Non-pigmented ciliary epithelial cell (primary cell): ENCODE data around the gene CEBPB.

Experiments
- DNase-seq: peaks from one replicate; pipeline ENCODE4 v3.0.0-alpha.2; 2010; ENCODE audit warnings: low read depth

CEBPB gene

DNA sequence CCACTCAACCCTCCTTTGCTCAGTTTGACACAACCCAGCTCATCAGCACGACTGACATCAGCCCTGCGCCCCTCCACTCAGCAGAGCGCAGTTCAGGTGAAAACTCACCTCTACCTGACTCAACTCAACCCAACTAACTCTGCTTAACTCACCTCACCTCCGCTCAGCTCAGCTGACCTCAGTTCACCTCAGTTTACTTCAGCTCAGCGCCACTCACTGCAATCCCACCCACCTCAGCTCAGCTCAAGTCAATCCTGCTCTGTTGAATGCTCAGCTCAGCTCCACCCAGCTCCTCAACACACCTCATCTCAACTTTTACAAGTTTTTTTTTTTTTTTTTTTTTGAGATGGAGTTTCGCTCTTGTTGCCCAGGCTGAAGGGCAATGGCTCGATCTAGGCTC is 39.6 kb downstream of the CEBPB start:
- DNase-seq, result no peak

DNA sequence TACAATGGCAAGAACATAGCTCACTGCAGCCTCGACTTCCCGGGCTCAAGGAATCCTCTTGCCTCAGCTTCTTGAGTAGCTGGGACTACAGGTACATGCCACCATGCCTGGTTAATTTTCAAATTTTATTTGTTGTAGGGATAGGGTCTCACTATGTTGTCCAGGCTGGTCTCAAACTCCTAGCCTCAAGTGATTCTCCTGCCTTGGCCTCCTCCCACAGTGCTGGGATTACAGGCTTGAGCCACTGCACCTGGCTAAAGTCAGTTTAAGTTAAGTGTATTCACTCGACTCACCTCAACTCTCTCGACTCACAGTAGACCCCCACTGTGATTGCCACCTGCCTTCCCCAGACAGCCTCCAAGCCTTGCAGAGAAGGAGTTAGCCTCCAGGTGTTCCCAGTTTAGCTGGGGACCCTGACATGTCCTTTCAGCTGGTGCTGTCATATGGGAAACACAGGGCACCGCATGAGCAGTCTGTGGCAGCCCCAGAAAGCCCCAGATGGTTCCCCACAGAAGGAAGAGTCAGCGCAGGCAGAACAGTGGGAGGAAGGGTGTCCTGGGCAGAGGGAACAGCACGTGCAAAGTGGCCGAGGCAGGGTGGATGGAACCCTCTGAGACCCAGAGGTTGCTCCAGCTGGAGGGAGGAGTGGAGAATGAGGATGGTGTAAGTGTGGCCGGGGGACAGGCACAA is 40.4 kb downstream of the CEBPB start:
- no peak for DNase-seq

DNA sequence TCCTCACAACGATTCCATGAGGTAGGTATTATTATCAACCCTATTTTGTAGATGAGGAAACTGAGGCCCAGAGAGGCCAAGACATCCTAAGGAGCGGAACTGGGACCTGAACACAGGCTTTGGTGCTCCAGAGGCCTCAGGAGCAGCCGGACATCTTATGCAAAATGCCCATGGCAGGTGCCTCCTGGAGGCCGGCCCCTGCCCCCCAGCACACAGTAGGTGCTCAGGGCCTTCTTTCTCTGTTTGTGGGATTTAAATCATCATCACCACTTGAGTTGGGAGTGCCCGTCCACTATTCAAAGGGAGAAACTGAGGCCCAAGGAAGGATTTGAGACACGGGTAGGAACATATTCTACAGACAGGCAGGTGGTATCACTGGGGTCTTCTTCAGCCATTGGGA is 41.2 kb downstream of the CEBPB start:
- no peak for DNase-seq

DNA sequence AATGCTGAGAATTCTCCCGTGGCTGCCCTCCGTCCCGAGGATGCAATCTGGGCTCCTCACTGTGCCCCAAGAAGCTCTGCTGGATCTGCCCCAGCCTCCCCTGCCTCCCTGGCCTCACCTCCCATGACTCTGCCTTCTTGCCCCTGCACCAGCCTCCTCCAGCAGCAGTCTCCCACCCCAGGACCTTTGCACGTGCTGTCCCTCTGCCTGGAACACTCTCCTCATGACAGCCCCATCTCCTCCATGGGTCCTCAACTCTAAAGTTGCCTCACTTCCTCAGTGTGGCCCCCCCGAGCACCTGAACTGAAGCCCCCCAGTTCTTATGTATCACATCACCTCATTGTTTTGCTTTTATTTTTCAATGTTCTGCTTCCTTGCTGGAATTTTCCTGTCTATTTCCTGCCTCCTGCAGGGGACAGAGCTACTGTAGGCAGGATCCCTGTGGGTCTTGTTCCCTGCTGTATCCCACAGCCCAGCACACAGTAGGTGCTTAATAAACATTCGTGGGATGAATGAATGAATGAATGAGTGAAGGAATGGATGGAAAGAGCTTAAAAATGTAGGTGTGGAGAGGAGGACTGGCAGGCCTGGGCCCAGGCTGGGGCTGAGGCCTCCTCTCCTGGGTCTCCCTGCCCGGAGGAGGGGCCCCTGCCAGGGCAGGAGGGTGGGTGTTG is 42.2 kb downstream of the CEBPB start:
- no peak for DNase-seq

DNA sequence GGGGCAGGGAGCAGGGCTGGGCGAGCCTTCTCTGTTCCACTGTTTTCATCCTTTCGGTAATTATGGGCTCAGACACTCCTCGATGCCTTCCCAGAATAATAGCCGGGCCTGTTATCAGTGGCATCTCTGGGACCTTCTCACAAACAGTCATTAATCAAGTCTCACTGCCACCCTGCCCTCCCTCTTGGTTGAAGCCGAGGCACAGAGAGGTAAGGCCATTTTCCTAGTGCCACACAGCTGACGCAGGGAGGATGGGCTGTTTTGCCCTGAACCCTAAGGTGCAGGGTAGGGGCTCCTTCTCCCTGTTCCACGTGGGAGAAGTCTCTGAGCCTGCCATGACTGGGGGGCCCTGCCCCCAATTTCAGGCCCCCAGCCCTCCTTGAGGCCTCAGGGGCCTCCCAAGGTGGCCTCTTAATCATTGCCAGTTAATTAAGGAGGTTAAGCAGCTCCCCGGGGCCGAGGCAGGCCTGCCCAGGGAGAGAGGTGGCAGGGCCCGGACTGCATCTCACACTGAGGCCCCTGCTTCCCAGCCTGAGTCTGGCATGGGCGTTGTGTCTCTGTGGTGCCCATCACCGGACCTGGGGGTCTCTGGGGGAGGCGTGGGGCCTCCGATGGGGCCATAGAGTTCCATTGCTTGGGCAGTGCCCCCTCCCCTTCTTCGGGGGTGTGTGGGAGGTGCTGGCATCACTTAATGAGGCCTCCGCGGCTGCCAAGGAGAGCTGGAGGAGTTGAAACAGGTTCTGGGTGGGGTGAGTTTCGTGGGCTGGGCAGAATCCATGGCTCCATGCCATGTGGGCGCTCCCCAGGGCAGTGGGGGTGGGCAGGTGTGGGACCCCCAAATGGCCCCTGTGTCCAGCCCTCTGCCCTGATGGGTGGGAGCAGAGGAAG is 42.9 kb downstream of the CEBPB start:
- DNase-seq, result no peak

DNA sequence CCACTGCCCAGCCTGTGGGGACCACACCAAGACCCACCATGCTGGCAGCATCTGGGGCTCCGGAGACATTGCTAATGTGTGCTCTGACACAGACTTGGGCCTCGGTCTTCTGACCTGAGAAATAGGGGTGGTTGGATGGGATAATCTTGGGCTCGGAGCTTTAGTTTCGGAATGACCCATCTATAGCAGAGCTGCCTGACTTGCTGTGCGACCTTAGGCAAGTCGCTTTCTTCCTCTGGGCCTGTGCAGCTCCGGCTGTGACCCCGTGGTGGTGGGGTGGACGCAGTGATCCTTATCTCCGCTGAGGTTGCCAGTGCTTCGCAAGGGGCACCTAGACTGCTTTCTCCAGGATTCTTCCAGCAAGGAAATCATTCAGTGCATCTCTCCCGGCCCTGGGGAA is 43.7 kb downstream of the CEBPB start:
- DNase-seq, result no peak

DNA sequence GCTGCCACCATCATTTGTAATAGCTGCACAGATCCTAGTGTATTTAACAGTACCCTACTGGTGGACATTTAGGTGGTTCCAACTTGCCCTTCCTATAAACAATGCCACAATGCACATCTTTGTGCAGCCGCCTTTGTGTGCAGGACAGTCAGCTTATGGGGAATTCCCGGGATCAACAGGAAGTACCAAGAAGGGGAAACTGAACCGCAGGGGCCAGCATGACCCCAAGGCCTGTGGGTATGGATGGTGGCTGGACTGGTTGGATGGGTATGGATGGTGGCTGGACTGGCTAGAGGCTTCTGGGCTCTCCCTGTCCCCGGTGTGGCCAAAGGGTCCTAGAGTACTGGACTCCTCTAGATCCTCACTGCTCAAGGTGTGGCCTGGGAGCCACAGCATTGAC is 46.7 kb downstream of the CEBPB start:
- no peak for DNase-seq

DNA sequence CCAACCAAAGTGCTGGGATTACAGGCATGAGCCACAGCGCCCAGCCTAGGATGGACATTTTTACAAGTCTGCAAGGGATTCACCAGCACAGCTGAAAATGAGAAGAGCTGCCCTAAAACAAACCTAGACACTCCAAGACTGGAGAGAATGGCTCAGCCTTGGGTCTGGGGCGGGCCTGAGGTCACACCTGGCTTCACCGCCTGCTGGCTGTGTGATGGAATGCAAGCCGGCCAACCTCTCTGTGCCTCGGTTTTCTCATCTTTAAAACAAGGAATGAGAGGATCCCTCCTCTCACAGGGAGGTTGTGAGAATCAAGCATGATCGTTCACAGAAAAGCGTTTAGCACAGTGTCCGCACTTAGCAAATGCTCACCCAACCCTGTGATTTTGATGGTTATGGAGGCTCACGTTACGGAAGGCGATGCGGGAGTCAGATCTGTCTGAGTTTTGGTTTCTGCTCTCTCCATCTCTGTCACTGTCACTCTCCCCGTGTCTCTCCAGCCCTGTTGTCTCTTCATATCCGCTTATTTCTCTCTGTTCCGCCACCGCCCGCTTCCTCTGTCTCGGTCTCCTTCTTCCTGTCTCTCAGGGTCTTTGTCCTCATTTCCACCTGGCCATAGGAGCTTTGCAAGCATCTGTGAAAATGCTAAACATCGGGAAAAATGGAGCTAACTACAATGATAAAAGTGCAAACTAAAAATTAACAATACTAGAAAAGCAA is 47.6 kb downstream of the CEBPB start:
- no peak for DNase-seq

DNA sequence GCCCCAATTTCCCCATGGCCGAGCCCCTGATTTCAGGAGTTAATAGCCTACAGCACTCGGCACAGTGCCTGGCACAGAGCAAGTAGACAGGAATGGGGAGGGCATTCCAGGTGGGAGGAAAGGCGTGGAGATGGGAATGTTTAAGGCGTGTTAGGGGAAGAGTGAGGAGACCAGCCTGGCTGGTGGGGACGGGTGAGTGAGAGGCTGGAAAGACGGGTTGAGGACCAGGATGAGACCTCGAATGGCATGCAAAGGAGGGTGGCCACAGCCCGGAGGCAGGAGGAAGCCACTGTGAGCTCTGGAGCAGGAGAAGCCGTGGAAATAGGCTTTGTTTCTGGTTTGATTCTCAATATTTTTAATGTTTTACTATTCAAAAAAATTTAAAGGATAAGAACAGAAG is 49.5 kb downstream of the CEBPB start:
- no peak for DNase-seq

DNA sequence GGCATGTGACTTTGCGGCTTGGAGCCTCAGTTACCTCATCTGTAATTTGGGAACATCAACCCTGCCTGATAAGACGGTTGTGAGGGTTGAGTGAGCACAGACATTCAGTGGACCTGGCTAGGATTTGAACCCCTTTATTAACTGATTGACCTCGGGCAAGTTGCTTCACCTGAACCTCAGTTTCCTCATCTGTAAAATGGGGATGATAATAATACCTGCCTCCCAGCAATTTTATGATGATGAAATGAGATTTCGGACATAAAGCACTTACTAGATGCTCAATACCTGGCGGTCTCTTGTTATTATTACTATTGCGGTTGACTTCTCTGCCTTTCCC is 51.5 kb downstream of the CEBPB start:
- DNase-seq, result no peak
